HepG2 (cell line): ENCODE data around the gene RHBDD2. TPM values are rescaled to one million over a fixed set of nuclear protein-coding genes. Genes with fewer than 3 reads are reported as not detected.
"Not testable (repeated sequence)": the region's sequence is repeated elsewhere in the genome, so short reads cannot be mapped to it uniquely, and the experiment has no call there.

ENCODE experiments used
- ATAC-seq: fragments of 200-7000 bp; cut with Tn5 transposase; 3 replicates; pipeline ENCODE4 v1.9.1; 2020; ENCODE audit warnings: mild to moderate bottlenecking, moderate library complexity
- BruUV-seq: library from RNA; stranded (reverse); fragments of 400-500 nt; replicated peaks from 2 replicates; lab custom pipeline; 2021; lab: Mats Ljungman, UMichigan
- CTCF ChIA-PET: fragments of 300-600 bp; formaldehyde crosslinking; extraction: SDS; loops from one replicate; lab custom pipeline; 2021; ENCODE audit warnings: low total read pairs, inconsistent platforms, low intra/inter-chr PET ratio; lab: Yijun Ruan, JAX
- POLR2A ChIA-PET: fragments of 350-600 bp; sonication (Branson Sonifier 250); formaldehyde crosslinking; loops from one replicate; lab custom pipeline; 2020; ENCODE audit warnings: antibody characterized with exemption, inconsistent platforms; lab: Yijun Ruan, JAX
- DNase-seq: peaks from one replicate; pipeline ENCODE4 v3.0.0-alpha.2; 2015; ENCODE audit warnings: low spot score
- FAIRE-seq: peaks from 3 replicates; lab custom pipeline; 2011; peaks lifted over from hg19 to GRCh38; lab: Jason Lieb, UNC
- H2AFZ ChIP-seq: one replicate; pipeline ENCODE4 v1.6.1; 2011; ENCODE audit warnings: low read length, inconsistent platforms
- H3K27ac ChIP-seq: fragments of 300-600 bp; 3 replicates; pipeline ENCODE4 v1.8.0; 2011; ENCODE audit warnings: mixed run types, mild to moderate bottlenecking, mixed read lengths, low read length, inconsistent platforms; ENCODE audit not compliant: insufficient read depth; ENCODE audit errors: extremely low read length
- H3K27me3 ChIP-seq, 2 experiments: fragments of 200-600 bp in 1 of 2; 2 replicates in 1 of 2; 3 replicates in 1 of 2; pipeline versions ENCODE4 v1.6.0 to v1.8.0; 2011; ENCODE audit warnings: low read length in 2 of 2, mild to moderate bottlenecking in 2 of 2, moderate library complexity in 2 of 2, inconsistent platforms in 1 of 2; ENCODE audit not compliant: insufficient read depth in 2 of 2, control insufficient read depth in 1 of 2
- H3K36me3 ChIP-seq, 2 experiments: fragments of 200-600 bp in 1 of 2; replicated peaks in 1 of 2; 2 replicates in 1 of 2; 3 replicates in 1 of 2; pipeline versions ENCODE4 v1.5.1 to v1.8.0; 2011; ENCODE audit warnings: low read length in 2 of 2, inconsistent platforms in 1 of 2; ENCODE audit not compliant: insufficient read depth in 2 of 2, control insufficient read depth in 1 of 2
- H3K4me1 ChIP-seq: 2 replicates; pipeline ENCODE4 v1.5.1; 2012; ENCODE audit warnings: low read length, inconsistent platforms; ENCODE audit not compliant: insufficient read depth
- H3K4me2 ChIP-seq: 2 replicates; pipeline ENCODE4 v1.6.0; 2011; ENCODE audit warnings: low read depth, low read length, inconsistent platforms
- H3K4me3 ChIP-seq, 3 experiments: fragments of 200-600 bp in 1 of 3; sonication (generic), shearing (Covaris generic) in 1 of 3; replicated peaks in 1 of 3; 2 replicates each; pipeline ENCODE4 v1.5.1; 2011 to 2016; ENCODE audit warnings: low read length in 3 of 3, inconsistent platforms in 2 of 3, low read depth in 2 of 3, mild to moderate bottlenecking in 2 of 3, control low read depth in 1 of 3, mixed read lengths in 1 of 3; ENCODE audit not compliant: insufficient read depth in 1 of 3
- H3K79me2 ChIP-seq: one replicate; pipeline ENCODE4 v1.6.1; 2011; ENCODE audit warnings: low read length, inconsistent platforms; ENCODE audit not compliant: insufficient read depth
- H3K9ac ChIP-seq: 2 replicates; pipeline ENCODE4 v1.6.0; 2011; ENCODE audit warnings: mild to moderate bottlenecking, low read depth, low read length, inconsistent platforms; ENCODE audit not compliant: insufficient read depth
- H3K9me3 ChIP-seq: 2 replicates; pipeline ENCODE4 v1.5.1; 2012; ENCODE audit warnings: mild to moderate bottlenecking, low read length
- H4K20me1 ChIP-seq: 2 replicates; pipeline ENCODE4 v1.6.0; 2011; ENCODE audit warnings: inconsistent platforms, mild to moderate bottlenecking, low read length, moderate library complexity; ENCODE audit not compliant: insufficient read depth
- ATF3 ChIP-seq: sonication (generic); formaldehyde crosslinking; IDR thresholded peaks from 2 replicates; pipeline ENCODE4 v1.4.0; 2020; ENCODE audit warnings: missing genetic modification reagents
- CREB1 ChIP-seq, 2 experiments: fragments of 450-650 bp in 1 of 2; IDR thresholded peaks; 2 replicates each; pipeline ENCODE4 v1.6.1; 2016 to 2017; ENCODE audit warnings: control low read depth in 1 of 2, mild to moderate bottlenecking in 1 of 2, missing compliant biosample characterization in 1 of 2, missing genetic modification characterization in 1 of 2
- GATAD2A ChIP-seq: IDR thresholded peaks from 2 replicates; pipeline ENCODE4 v1.6.1; 2016
- MAX ChIP-seq: IDR thresholded peaks from 2 replicates; pipeline ENCODE4 v1.6.1; 2012; ENCODE audit warnings: inconsistent platforms
- MEIS1 ChIP-seq: sonication (generic); formaldehyde crosslinking; IDR thresholded peaks from 2 replicates; pipeline ENCODE4 v1.9.0; 2021; ENCODE audit warnings: mild to moderate bottlenecking, missing genetic modification reagents, moderate library complexity, borderline replicate concordance
- RXRB ChIP-seq: IDR thresholded peaks from 2 replicates; pipeline ENCODE4 v1.6.1; 2016; ENCODE audit warnings: borderline replicate concordance, missing genetic modification reagents, missing compliant biosample characterization
- YEATS2 ChIP-seq: sonication (generic); formaldehyde crosslinking; IDR thresholded peaks from 2 replicates; pipeline ENCODE4 v1.4.0; 2020; ENCODE audit warnings: missing genetic modification reagents, borderline replicate concordance
- ZFP62 ChIP-seq: sonication (generic); formaldehyde crosslinking; IDR thresholded peaks from 2 replicates; pipeline ENCODE4 v1.4.0; 2020; ENCODE audit warnings: missing genetic modification reagents
- ZKSCAN8 ChIP-seq: IDR thresholded peaks from 2 replicates; pipeline ENCODE4 v1.6.1; 2016; ENCODE audit warnings: borderline replicate concordance, missing genetic modification reagents, missing compliant biosample characterization
- WGBS: methylation state at CpG from one replicate; pipeline ENCODE4 v1.1.6; 2017; ENCODE audit warnings: low lambda C conversion rate; 5-methylcytosine and 5-hydroxymethylcytosine counted together
- in situ Hi-C: cut with HindIII; loops from 2 replicates; pipeline ENCODE4 v1.10.0; 2017; ENCODE audit warnings: low pct_unique_long_range_greater_than_20kb; ENCODE audit not compliant: extremely low pct_ligation_motif_present
- intact Hi-C: fragments of 100-400 bp; cut with micrococcal nuclease; formaldehyde crosslinking; loops from one replicate; pipeline ENCODE4 v1.10.0; 2022; ENCODE audit not compliant: unreplicated experiment
- polyA plus RNA-seq, 8 experiments: library from polyadenylated mRNA; depleted of rRNA in 3 of 8; stranded (reverse) in 7 of 8; unstranded in 1 of 8; fragments of >200 nt; fragmentation: Illumina TruSeq in 4 of 8; extraction: Trizol in 4 of 8; gene quantifications; 2 replicates each; pipeline versions ENCODE4 v1.2.1 to v1.2.3, GENCODE V29; 2011 to 2016; ENCODE audit warnings: low read depth in 4 of 8, missing spikeins in 1 of 8, mixed read lengths in 1 of 8; ENCODE audit not compliant: insufficient read depth in 1 of 8
- total RNA-seq, 5 experiments: library from RNA; depleted of rRNA; stranded (reverse); fragments of >200 nt; fragmentation: Illumina TruSeq; extraction: Trizol; gene quantifications; 2 replicates each; pipeline ENCODE4 v1.2.3, GENCODE V29; 2016; ENCODE audit warnings: low read depth in 1 of 5

RHBDD2 gene
- total and polyA plus RNA-seq, 2 of the 13 experiments (the other 11 are each of a cell fraction or from before 2014, with no cell fraction given) = 23.1 to 26.4 TPM

- TF ChIP-seq GATAD2A (CRISPR knock-in tag) (no peak), CREB1 (IDR thresholded peaks at IDR 0.05) (no peak), CREB1 (CRISPR knock-in tag; IDR thresholded peaks at IDR 0.05) (no peak), ATF3 (no peak), YEATS2 (CRISPR knock-in tag) (no peak), MEIS1 (CRISPR knock-in tag) (no peak), ZFP62 (no peak)
These were observed 11.0 kb downstream of the RHBDD2 start (continued) for GRCh38 chr7:75889826-75890225.

DNA sequence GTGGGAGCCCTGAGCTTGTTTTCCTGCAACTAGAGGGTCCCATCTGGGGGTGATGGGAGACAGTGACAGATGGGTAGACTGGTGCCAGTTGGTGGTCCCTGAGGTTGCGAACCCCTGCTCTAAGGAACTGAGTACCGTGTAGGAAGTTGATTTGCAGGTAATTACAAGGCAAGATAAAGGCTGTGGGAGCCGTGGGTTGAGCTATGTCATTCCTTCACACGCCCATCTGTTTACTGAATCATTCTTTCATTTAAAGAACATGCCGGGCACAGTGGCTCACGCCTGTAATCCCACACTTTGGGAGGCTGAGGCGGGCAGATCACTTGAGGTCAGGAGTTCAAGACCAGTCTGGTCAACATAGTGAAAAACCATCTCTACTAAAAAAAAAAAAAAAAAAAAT, 12.4 kb downstream of the RHBDD2 start:
- H3K36me3 ChIP-seq, H4K20me1 ChIP-seq, in situ Hi-C loops, ATAC-seq, CTCF ChIA-PET, BruUV-seq, H3K27me3 ChIP-seq, POLR2A ChIA-PET, H3K27ac ChIP-seq, H3K79me2 ChIP-seq, H3K4me3 ChIP-seq, FAIRE-seq, H3K9me3 ChIP-seq, H3K9ac ChIP-seq, H2AFZ ChIP-seq, intact Hi-C loops, DNase-seq, H3K4me2 ChIP-seq: not testable (repeated sequence)
- 92% methylated on average over 7 of the region's 7 CpGs for WGBS
- H3K4me1 ChIP-seq = peaks cover 28% of the 10 kb centered on the region

GRCh38 chr7:75891815-75892411, 13.1 kb downstream of the RHBDD2 start:
- intact Hi-C loops = no loop called here
- Histone ChIP-seq H2AFZ (no peak overlapping the region), H3K4me3 (no peak overlapping the region), H3K27ac (no peak overlapping the region), H3K36me3 (no peaks in the 10 kb centered on the region; a peak in 1 of 5 replicates), H4K20me1 (no peaks in the 10 kb centered on the region), H3K4me1 (peaks cover 35% of the 10 kb centered on the region), H3K79me2 (no peaks in the 10 kb centered on the region), H3K27me3 (no peaks in the 10 kb centered on the region), H3K9ac (no peak overlapping the region), H3K9me3 (no peaks in the 10 kb centered on the region), H3K4me2 (no peak overlapping the region)
- CTCF ChIA-PET = no interaction called here
- in situ Hi-C loops = no loop called here
- FAIRE-seq = no peak
- no peak for ATAC-seq
- BruUV-seq = no TSS peak
- no peak for DNase-seq
- TF ChIP-seq RXRB (CRISPR knock-in tag) (no peak), MAX (0 out of 2 replicates have a peak, but pooled peaks have one; percentile 3), ZKSCAN8 (CRISPR knock-in tag) (peak; percentile 84; the same call in 1 of the 2 replicates)
- WGBS = 96% methylated on average over 5 of the region's 7 CpGs
- POLR2A ChIA-PET = interaction anchor here (1.0 to 1.4 kb wide), 2 partner anchors 14 to 23 kb away, joined by 3 read pairs; partner anchors contain the start of gene POR
